Mesenchymal stem cell (in vitro differentiated cells and primary cell): ENCODE data around the gene PTPRO.
A peak's percentile ranks its signal among the peaks of the same experiment; 100 is the strongest.

Experiments
- DNase-seq: peaks from one replicate; pipeline ENCODE4 v3.0.0-alpha.2; 2013
- H2AFZ ChIP-seq: one replicate; pipeline ENCODE4 v1.6.1; 2013; ENCODE audit warnings: low read depth, mild to moderate bottlenecking, control low read depth, inconsistent platforms, low read length, moderate library complexity
- H2AK5ac ChIP-seq: 2 replicates; pipeline ENCODE4 v1.6.1; 2013; ENCODE audit warnings: low read length, moderate library complexity, mild to moderate bottlenecking, inconsistent platforms; ENCODE audit not compliant: severe bottlenecking
- H2BK120ac ChIP-seq: one replicate; pipeline ENCODE4 v1.6.1; 2013; ENCODE audit warnings: low read depth, mild to moderate bottlenecking, inconsistent platforms, low read length, moderate library complexity
- H2BK12ac ChIP-seq, 2 experiments: one replicate each; pipeline ENCODE4 v1.6.1; 2013; ENCODE audit warnings: inconsistent platforms in 2 of 2, low read length in 2 of 2, mild to moderate bottlenecking in 2 of 2, moderate library complexity in 2 of 2, control low read depth in 1 of 2
- H2BK15ac ChIP-seq: one replicate; pipeline ENCODE4 v1.6.1; 2013; ENCODE audit warnings: mild to moderate bottlenecking, low read depth, inconsistent platforms; ENCODE audit not compliant: poor library complexity, severe bottlenecking
- H2BK5ac ChIP-seq: 2 replicates; pipeline ENCODE4 v1.6.1; 2013; ENCODE audit warnings: low read depth, mild to moderate bottlenecking, low read length, control low read depth, inconsistent platforms; ENCODE audit not compliant: poor library complexity, severe bottlenecking
- H3K14ac ChIP-seq, 2 experiments: one replicate each; pipeline ENCODE4 v1.6.1; 2013; ENCODE audit warnings: inconsistent platforms in 2 of 2, low read length in 2 of 2, control low read depth in 1 of 2, mild to moderate bottlenecking in 1 of 2, moderate library complexity in 1 of 2
- H3K18ac ChIP-seq, 2 experiments: one replicate each; pipeline ENCODE4 v1.6.1; 2013; ENCODE audit warnings: inconsistent platforms in 2 of 2, low read length in 2 of 2, control low read depth in 1 of 2, low read depth in 1 of 2, mild to moderate bottlenecking in 1 of 2
- H3K23ac ChIP-seq, 2 experiments: one replicate each; pipeline ENCODE4 v1.6.1; 2013; ENCODE audit warnings: inconsistent platforms in 2 of 2, low read length in 2 of 2, mild to moderate bottlenecking in 2 of 2, moderate library complexity in 2 of 2, control low read depth in 1 of 2
- H3K27ac ChIP-seq: 2 replicates; pipeline ENCODE4 v1.5.1; 2013; ENCODE audit warnings: mild to moderate bottlenecking, moderate library complexity, low read length, control low read depth, inconsistent platforms; ENCODE audit not compliant: poor library complexity, severe bottlenecking
- H3K27me3 ChIP-seq, 2 experiments: 2 replicates each; pipeline versions ENCODE4 v1.6.1 to v1.7.0; 2013; ENCODE audit warnings: low read length in 2 of 2, mild to moderate bottlenecking in 2 of 2, moderate library complexity in 2 of 2, control low read depth in 1 of 2, inconsistent platforms in 1 of 2; ENCODE audit not compliant: control insufficient read depth in 1 of 2, insufficient read depth in 1 of 2
- H3K36me3 ChIP-seq, 2 experiments: 2 replicates each; pipeline versions ENCODE4 v1.6.1 to v1.7.0; 2013; ENCODE audit warnings: low read length in 2 of 2, control low read depth in 1 of 2, inconsistent platforms in 1 of 2, low read depth in 1 of 2, mild to moderate bottlenecking in 1 of 2; ENCODE audit not compliant: insufficient read depth in 2 of 2, control insufficient read depth in 1 of 2
- H3K4ac ChIP-seq, 2 experiments: one replicate each; pipeline ENCODE4 v1.6.1; 2013; ENCODE audit warnings: inconsistent platforms in 2 of 2, low read length in 2 of 2, mild to moderate bottlenecking in 2 of 2, moderate library complexity in 2 of 2, control low read depth in 1 of 2, low read depth in 1 of 2
- H3K4me1 ChIP-seq: 2 replicates; pipeline ENCODE4 v1.6.1; 2013; ENCODE audit warnings: low read depth, low read length, control low read depth; ENCODE audit not compliant: control insufficient read depth, insufficient read depth
- H3K4me2 ChIP-seq: 2 replicates; pipeline ENCODE4 v1.6.1; 2013; ENCODE audit warnings: low read length, mild to moderate bottlenecking, inconsistent platforms; ENCODE audit not compliant: poor library complexity, severe bottlenecking
- H3K4me3 ChIP-seq, 2 experiments: 2 replicates each; pipeline versions ENCODE4 v1.5.1 to v1.7.0; 2013; ENCODE audit warnings: low read length in 2 of 2, mild to moderate bottlenecking in 2 of 2, control low read depth in 1 of 2, low read depth in 1 of 2; ENCODE audit not compliant: insufficient read depth in 1 of 2
- H3K79me1 ChIP-seq: replicated peaks from 2 replicates; pipeline ENCODE4 v1.6.1; 2013; ENCODE audit warnings: mild to moderate bottlenecking, control low read depth, low read length, inconsistent platforms; ENCODE audit not compliant: poor library complexity, severe bottlenecking
- H3K9ac ChIP-seq: 2 replicates; pipeline ENCODE4 v1.7.0; 2013; ENCODE audit warnings: mild to moderate bottlenecking, low read length, moderate library complexity
- H3K9me3 ChIP-seq: 2 replicates; pipeline ENCODE4 v1.7.0; 2013; ENCODE audit warnings: mild to moderate bottlenecking, low read length; ENCODE audit not compliant: control insufficient read depth
- H4K8ac ChIP-seq: one replicate; pipeline ENCODE4 v1.6.1; 2013; ENCODE audit warnings: inconsistent platforms, mild to moderate bottlenecking, low read length, moderate library complexity
- H4K91ac ChIP-seq: one replicate; pipeline ENCODE4 v1.6.1; 2013; ENCODE audit warnings: mild to moderate bottlenecking, low read length, inconsistent platforms
- WGBS: methylation state at CpG from one replicate; pipeline ENCODE4 v1.1.7; 2013; ENCODE audit warnings: mixed read lengths; 5-methylcytosine and 5-hydroxymethylcytosine counted together

The PTPRO gene

DNA sequence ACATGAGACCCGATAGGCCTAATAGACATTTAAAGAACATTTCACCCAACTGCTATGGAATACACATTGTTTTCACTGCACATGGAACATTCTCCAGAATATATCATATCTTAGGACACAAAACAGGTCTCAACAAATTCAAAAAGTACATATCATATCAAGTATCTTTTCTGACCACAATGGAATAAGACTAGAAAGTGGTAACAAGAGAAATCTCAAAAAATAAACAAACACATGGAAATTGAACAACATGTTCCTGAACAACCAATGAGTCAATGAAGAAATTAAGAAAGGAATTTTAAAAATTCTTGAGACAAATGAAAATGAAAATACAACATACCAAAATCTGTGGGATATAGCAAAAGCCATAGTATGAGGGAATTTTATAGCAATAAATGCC is 208.1 kb downstream of the PTPRO start:
- Histone ChIP-seq H3K27me3 (no peaks in the 10 kb centered on the region), H2BK120ac (no peak overlapping the region), H2BK12ac (no peak overlapping the region), H3K4me1 (no peaks in the 10 kb centered on the region), H2BK5ac (no peak overlapping the region), H3K23ac (no peak overlapping the region), H3K9ac (no peak overlapping the region), H2AK5ac (no peak overlapping the region), H3K14ac (no peak overlapping the region), H2BK15ac (no peak overlapping the region), H3K27ac (no peak overlapping the region), H3K79me1 (no peaks in the 10 kb centered on the region), H3K4ac (no peak overlapping the region), H3K4me2 (no peak overlapping the region), H3K4me3 (no peak overlapping the region), H4K91ac (no peak overlapping the region), H3K9me3 (peaks cover 9% of the 10 kb centered on the region), H3K18ac (no peak overlapping the region), H3K36me3 (no peaks in the 10 kb centered on the region), H4K8ac (no peak overlapping the region), H2AFZ (no peak overlapping the region)
- WGBS = 78% methylated on average over 1 of the region's 1 CpG
- no peak for DNase-seq

DNA sequence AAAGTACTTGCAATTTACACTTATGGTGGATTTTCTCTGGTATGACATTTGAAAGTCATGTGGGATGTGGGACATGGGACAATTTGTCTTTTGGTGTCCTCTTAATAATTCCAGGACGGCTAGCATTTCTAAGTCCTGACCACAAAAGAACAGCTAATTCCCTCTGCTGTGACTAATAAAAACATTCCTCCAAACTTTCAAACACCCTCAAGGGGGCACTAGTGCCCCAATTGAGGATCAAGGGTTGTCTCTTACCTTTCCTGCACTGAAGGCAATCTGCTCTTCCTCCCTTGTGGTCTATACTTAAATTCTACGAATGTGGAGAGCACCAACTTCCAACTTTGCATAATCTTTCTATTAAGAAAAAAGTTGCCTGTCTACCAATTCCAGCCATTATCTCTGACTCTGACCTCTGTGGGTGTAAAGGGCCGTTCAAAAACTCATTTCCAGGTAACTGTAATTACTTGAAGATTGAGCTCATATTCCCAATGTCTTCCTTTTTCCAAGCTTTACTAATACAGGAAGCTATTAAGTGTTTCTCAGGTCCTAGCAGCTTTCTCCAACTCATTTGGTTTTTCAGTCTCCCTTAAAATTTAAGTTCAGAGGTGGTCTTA is 210.2 kb downstream of the PTPRO start:
- Histone ChIP-seq H2BK12ac (no peak overlapping the region), H3K27ac (no peak overlapping the region), H3K4ac (no peak overlapping the region), H3K18ac (no peak overlapping the region), H2AK5ac (no peak overlapping the region), H3K4me2 (no peak overlapping the region), H2BK5ac (no peak overlapping the region), H3K4me3 (no peak overlapping the region), H2BK120ac (no peak overlapping the region), H2BK15ac (no peak overlapping the region), H3K36me3 (no peaks in the 10 kb centered on the region), H3K4me1 (no peaks in the 10 kb centered on the region), H3K9ac (no peak overlapping the region), H4K8ac (no peak overlapping the region), H4K91ac (no peak overlapping the region), H2AFZ (no peak overlapping the region), H3K23ac (no peak overlapping the region), H3K9me3 (peaks cover 9% of the 10 kb centered on the region), H3K79me1 (no peaks in the 10 kb centered on the region), H3K14ac (no peak overlapping the region), H3K27me3 (no peaks in the 10 kb centered on the region)
- peak; percentile 69 for DNase-seq
- WGBS = 49% methylated on average over 3 of the region's 3 CpGs

DNA sequence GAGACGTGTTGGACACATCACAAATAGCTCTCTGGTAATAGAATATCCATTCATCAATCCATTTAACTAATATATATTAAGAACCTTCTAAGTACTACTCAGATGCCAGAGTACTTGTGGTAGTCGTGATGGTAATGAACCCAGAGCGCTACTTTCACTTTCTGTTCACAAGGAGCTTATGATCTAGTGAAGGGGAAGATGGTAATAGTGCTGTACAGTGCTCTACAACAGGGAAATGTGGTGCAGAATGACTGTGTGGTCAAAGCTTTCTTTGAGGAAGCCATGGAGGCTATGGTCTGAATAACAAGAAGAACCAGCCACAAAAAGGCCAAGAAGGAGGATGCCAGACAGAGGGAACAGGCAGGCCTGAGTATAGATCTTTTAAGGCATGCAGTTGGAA is 212.0 kb downstream of the PTPRO start:
- no peaks in the 10 kb centered on the region for H3K9me3 ChIP-seq
- WGBS = 91% methylated on average over 2 of the region's 3 CpGs
- H3K79me1 ChIP-seq = no peaks in the 10 kb centered on the region
- peak overlapping the region; percentile 78 for H4K8ac ChIP-seq
- H2BK5ac ChIP-seq = no peak overlapping the region
- no peaks in the 10 kb centered on the region for H3K36me3 ChIP-seq
- peak overlapping the region; percentile 42 for H2BK120ac ChIP-seq
- no peak overlapping the region for H3K14ac ChIP-seq
- H3K4me2 ChIP-seq = no peak overlapping the region
- peak overlapping the region in 1 of 2 experiments; percentile 38 for H2BK12ac ChIP-seq
- no peak overlapping the region for H2BK15ac ChIP-seq
- peak overlapping the region; percentile 11 for H4K91ac ChIP-seq
- no peak overlapping the region for H3K23ac ChIP-seq
- no peak overlapping the region for H3K4ac ChIP-seq
- H3K27me3 ChIP-seq = no peaks in the 10 kb centered on the region
- peak overlapping the region in 1 of 2 experiments; percentile 14 for H3K4me3 ChIP-seq
- no peak overlapping the region for H2AFZ ChIP-seq
- H3K18ac ChIP-seq = peak overlapping the region in 1 of 2 experiments; percentile 66
- H3K27ac ChIP-seq = no peak overlapping the region
- H3K9ac ChIP-seq = no peak overlapping the region
- H2AK5ac ChIP-seq = no peak overlapping the region
- DNase-seq = peak; percentile 62
- H3K4me1 ChIP-seq = no peaks in the 10 kb centered on the region

DNA sequence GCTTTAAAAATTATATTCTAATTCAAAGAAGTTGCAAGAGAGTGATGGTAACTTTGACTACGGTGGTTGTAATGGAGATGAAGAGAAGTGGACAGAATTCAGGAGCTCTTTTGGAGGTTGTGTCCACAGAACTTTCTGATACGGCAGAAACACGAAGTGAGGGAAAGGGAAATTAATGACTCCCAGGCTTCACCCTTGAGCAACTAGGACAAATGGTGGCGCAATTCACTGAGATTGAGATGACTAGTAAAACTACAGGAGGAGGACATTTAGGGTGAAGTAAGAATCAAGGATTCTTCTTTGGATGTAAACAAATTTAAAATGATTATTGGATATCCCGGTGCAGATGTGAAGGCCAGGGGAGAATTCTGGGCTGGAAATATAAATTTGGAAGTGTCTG is 212.6 kb downstream of the PTPRO start:
- H4K8ac ChIP-seq = no peak overlapping the region
- no peaks in the 10 kb centered on the region for H3K4me1 ChIP-seq
- DNase-seq = peak; percentile 56
- H3K36me3 ChIP-seq = no peaks in the 10 kb centered on the region
- H4K91ac ChIP-seq = no peak overlapping the region
- H3K18ac ChIP-seq = peak overlapping the region in 1 of 2 experiments; percentile 78
- peak overlapping the region in 1 of 2 experiments; percentile 14 for H3K4me3 ChIP-seq
- peak overlapping the region; percentile 58 for H2BK120ac ChIP-seq
- no peak overlapping the region for H3K4ac ChIP-seq
- H3K79me1 ChIP-seq = no peaks in the 10 kb centered on the region
- H2BK12ac ChIP-seq = no peak overlapping the region
- no peak overlapping the region for H3K23ac ChIP-seq
- peak overlapping the region; percentile 36 for H3K9ac ChIP-seq
- no peak overlapping the region for H2AFZ ChIP-seq
- H3K27ac ChIP-seq = no peak overlapping the region
- H2BK15ac ChIP-seq = no peak overlapping the region
- no peak overlapping the region for H2AK5ac ChIP-seq
- 85% methylated on average over 5 of the region's 5 CpGs for WGBS
- H3K4me2 ChIP-seq = no peak overlapping the region
- no peak overlapping the region for H2BK5ac ChIP-seq
- no peaks in the 10 kb centered on the region for H3K27me3 ChIP-seq
- H3K9me3 ChIP-seq = no peaks in the 10 kb centered on the region
- H3K14ac ChIP-seq = no peak overlapping the region
